ENCODE measurements around the gene BCAS3.
"Not testable (repeated sequence)": the region's sequence is repeated elsewhere in the genome, so short reads cannot be mapped to it uniquely, and the experiment has no call there.

BCAS3 gene

GRCh38 chr17:61357061-61357460 lies 679.4 kb downstream of the BCAS3 start:
- not testable (repeated sequence) for DNase-seq

GRCh38 chr17:61359513-61359912 lies 681.9 kb downstream of the BCAS3 start:
- not testable (repeated sequence) for DNase-seq

GRCh38 chr17:61360318-61360943 lies 682.8 kb downstream of the BCAS3 start:
- DNase-seq, result no peak

GRCh38 chr17:61361084-61361483 lies 683.4 kb downstream of the BCAS3 start:
- DNase-seq, result no peak

GRCh38 chr17:61362396-61362795 lies 684.7 kb downstream of the BCAS3 start:
- DNase-seq, result peak; percentile 95

GRCh38 chr17:61362852-61363600 lies 685.4 kb downstream of the BCAS3 start:
- DNase-seq, result peak; percentile 20

- no peak for DNase-seq
Observed at GRCh38 chr17:61363601-61364462, 686.2 kb downstream of the BCAS3 start.

- no peak for DNase-seq
Observed at GRCh38 chr17:61364463-61364846, 686.8 kb downstream of the BCAS3 start.

- peak; percentile 15 for DNase-seq
Observed at GRCh38 chr17:61366076-61366714, 688.5 kb downstream of the BCAS3 start.

GRCh38 chr17:61366715-61367413 lies 689.2 kb downstream of the BCAS3 start:
- DNase-seq, result no peak

- DNase-seq, result no peak
Observed at GRCh38 chr17:61368049-61368831, 690.6 kb downstream of the BCAS3 start.

GRCh38 chr17:61368832-61369450 lies 691.3 kb downstream of the BCAS3 start:
- DNase-seq, result no peak

- no peak for DNase-seq
Observed at GRCh38 chr17:61369751-61370150, 692.1 kb downstream of the BCAS3 start.

- DNase-seq, result no peak
Observed at GRCh38 chr17:61371179-61371578, 693.5 kb downstream of the BCAS3 start.

GRCh38 chr17:61371606-61372005 lies 694.0 kb downstream of the BCAS3 start:
- DNase-seq, result no peak

GRCh38 chr17:61372436-61372835 lies 694.8 kb downstream of the BCAS3 start:
- no peak for DNase-seq

GRCh38 chr17:61376931-61377838 lies 699.5 kb downstream of the BCAS3 start:
- DNase-seq, result no peak

GRCh38 chr17:61378658-61379456 lies 701.2 kb downstream of the BCAS3 start:
- no peak for DNase-seq
